Neural cell (in vitro differentiated cells): ENCODE data around the gene AARS1.
"Not testable (repeated sequence)": the region's sequence is repeated elsewhere in the genome, so short reads cannot be mapped to it uniquely, and the experiment has no call there.

Experiments used
- CTCF ChIP-seq: fragments of 450-650 bp; IDR thresholded peaks from 2 replicates; pipeline ENCODE4 v1.5.1; 2014; ENCODE audit warnings: antibody characterized with exemption, mild to moderate bottlenecking, moderate library complexity; ENCODE audit not compliant: poor library complexity, severe bottlenecking
- EP300 ChIP-seq: fragments of 450-650 bp; conservative IDR thresholded peaks from 2 replicates; pipeline ENCODE4 v1.6.1; 2014; ENCODE audit warnings: antibody characterized with exemption, mild to moderate bottlenecking, moderate library complexity; ENCODE audit not compliant: poor library complexity, severe bottlenecking
- EZH2 ChIP-seq: fragments of 200-600, 300-800 bp; shearing (Covaris generic), sonication (generic); IDR thresholded peaks from 2 replicates; pipeline ENCODE4 v1.6.1; 2014; ENCODE audit warnings: antibody characterized with exemption, low read length, borderline replicate concordance, mild to moderate bottlenecking; ENCODE audit not compliant: insufficient read depth, poor library complexity, severe bottlenecking
- MXI1 ChIP-seq: fragments of 450-650 bp; conservative IDR thresholded peaks from 2 replicates; pipeline ENCODE4 v1.6.1; 2014; ENCODE audit warnings: antibody characterized with exemption, mild to moderate bottlenecking; ENCODE audit not compliant: poor library complexity, severe bottlenecking
- POLR2AphosphoS5 ChIP-seq: IDR thresholded peaks from 2 replicates; pipeline ENCODE4 v1.6.1; 2012

DNA sequence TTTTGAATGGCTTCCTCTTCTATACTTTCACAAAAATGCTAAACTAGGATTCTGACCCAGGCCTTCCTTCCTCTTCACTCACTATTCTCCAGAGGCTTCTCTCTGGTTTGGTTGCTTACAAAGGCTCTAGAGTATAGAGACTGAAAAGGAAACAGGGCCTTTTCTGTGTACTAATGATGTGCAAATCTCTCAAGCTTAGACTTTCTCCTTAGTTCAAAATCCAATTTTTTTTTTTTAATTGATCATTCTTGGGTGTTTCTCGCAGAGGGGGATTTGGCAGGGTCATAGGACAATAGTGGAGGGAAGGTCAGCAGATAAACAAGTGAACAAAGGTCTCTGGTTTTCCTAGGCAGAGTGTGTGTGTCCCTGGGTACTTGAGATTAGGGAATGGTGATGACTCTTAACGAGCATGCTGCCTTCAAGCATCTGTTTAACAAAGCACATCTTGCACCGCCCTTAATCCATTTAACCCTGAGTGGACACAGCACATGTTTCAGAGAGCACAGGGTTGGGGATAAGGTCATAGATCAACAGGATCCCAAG lies 65.3 kb downstream of the AARS1 start:
- not testable (repeated sequence) for TF ChIP-seq CTCF, EZH2, EP300, POLR2AphosphoS5, MXI1
